ENCODE results near the gene DIRAS1. TPM values are rescaled to one million over a fixed set of nuclear protein-coding genes. Genes with fewer than 3 reads are reported as not detected.

Gene DIRAS1
- total and polyA plus RNA-seq, 2 experiments from 2014 or later: 2.6 to 4.9 TPM

GRCh38 chr19:2756921-2757881, 36.0 kb upstream of the DIRAS1 start:
- in situ Hi-C loops (cut with MboI): no loop called here
- Histone ChIP-seq H3F3A (ENCODE audit: insufficient read depth) (no peaks in the 10 kb centered on the region), H2AFZ (no peak overlapping the region), H3K27ac (no peak overlapping the region), H3K4me3 (no peak overlapping the region), H3K9me2 (ENCODE audit: insufficient read depth) (no peaks in the 10 kb centered on the region), H4K20me1 (ENCODE audit: insufficient read depth) (no peaks in the 10 kb centered on the region), H3K4me2 (ENCODE audit: unreplicated experiment) (no peak overlapping the region), H3K9me3 (ENCODE audit: low read depth) (no peaks in the 10 kb centered on the region), H3K27me3 (replicated peaks; ENCODE audit: insufficient read depth) (no peaks in the 10 kb centered on the region), H3K79me2 (ENCODE audit: insufficient read depth) (no peaks in the 10 kb centered on the region), H3K4me1 (ENCODE audit: insufficient read depth) (no peaks in the 10 kb centered on the region), H3K36me3 (ENCODE audit: low read depth) (no peaks in the 10 kb centered on the region; the same call in 1 of the 2 replicates), H3K9ac (no peak overlapping the region)
- WGBS, 2 experiments (ENCODE audit: low coverage in 1 of 2, low lambda C conversion rate in 2 of 2, missing lambda C conversion rate in 2 of 2): 91% methylated on average over 35 to 48 of the region's 48 CpGs
- TF ChIP-seq EZH2 (IDR thresholded peaks at IDR 0.05; ENCODE audit: insufficient read depth, poor library complexity, severe bottlenecking): no peak
- no peak for TF ChIP-seq EZH2phosphoT487 (IDR thresholded peaks at IDR 0.05; ENCODE audit: insufficient read depth, low read depth)
- DNase-seq: no peak

DNA sequence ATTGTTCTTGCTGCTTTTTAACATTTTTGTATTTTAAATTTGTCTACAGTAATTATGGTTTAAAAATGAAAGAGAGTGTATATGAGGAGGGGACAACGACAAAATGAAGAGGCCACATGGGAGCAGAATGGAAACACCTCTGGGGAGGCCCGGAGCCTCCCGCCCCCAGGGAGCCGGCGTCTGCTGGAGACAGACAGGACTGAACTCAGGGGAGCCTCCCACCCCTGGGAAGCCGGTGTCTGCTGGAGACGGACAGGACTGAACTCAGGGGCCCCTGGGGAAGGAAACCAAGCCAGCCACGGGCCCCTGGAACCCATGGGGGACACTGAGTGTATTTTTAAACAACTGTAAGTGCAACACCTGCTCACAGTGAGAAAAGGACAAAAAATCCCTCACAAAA, 35.3 kb upstream of the DIRAS1 start:
- Histone ChIP-seq H3K27ac (no peak overlapping the region), H3K27me3 (replicated peaks; ENCODE audit: insufficient read depth) (no peaks in the 10 kb centered on the region), H3K9ac (no peak overlapping the region), H3K4me1 (ENCODE audit: insufficient read depth) (no peaks in the 10 kb centered on the region), H3K4me2 (ENCODE audit: unreplicated experiment) (no peak overlapping the region), H3F3A (ENCODE audit: insufficient read depth) (no peaks in the 10 kb centered on the region), H3K36me3 (ENCODE audit: low read depth) (no peaks in the 10 kb centered on the region; the same call in 1 of the 2 replicates), H3K79me2 (ENCODE audit: insufficient read depth) (no peaks in the 10 kb centered on the region), H2AFZ (no peak overlapping the region), H4K20me1 (ENCODE audit: insufficient read depth) (no peaks in the 10 kb centered on the region), H3K9me3 (ENCODE audit: low read depth) (no peaks in the 10 kb centered on the region), H3K4me3 (no peak overlapping the region), H3K9me2 (ENCODE audit: insufficient read depth) (no peaks in the 10 kb centered on the region)
- no peak for TF ChIP-seq EZH2phosphoT487 (IDR thresholded peaks at IDR 0.05; ENCODE audit: insufficient read depth, low read depth)
- no peak for TF ChIP-seq EZH2 (IDR thresholded peaks at IDR 0.05; ENCODE audit: insufficient read depth, poor library complexity, severe bottlenecking)
- in situ Hi-C loops (cut with MboI): no loop called here
- no peak for DNase-seq
- 75 to 82% methylated on average over 6 to 8 of the region's 8 CpGs for WGBS, 2 experiments (ENCODE audit: low coverage in 1 of 2, low lambda C conversion rate in 2 of 2, missing lambda C conversion rate in 2 of 2)

- no peak for TF ChIP-seq EZH2 (IDR thresholded peaks at IDR 0.05; ENCODE audit: insufficient read depth, poor library complexity, severe bottlenecking)
- TF ChIP-seq EZH2phosphoT487 (IDR thresholded peaks at IDR 0.05; ENCODE audit: insufficient read depth, low read depth): no peak
- Histone ChIP-seq H3K9me2 (ENCODE audit: insufficient read depth) (no peaks in the 10 kb centered on the region), H3K27me3 (replicated peaks; ENCODE audit: insufficient read depth) (no peaks in the 10 kb centered on the region), H3K4me1 (ENCODE audit: insufficient read depth) (no peaks in the 10 kb centered on the region), H3K79me2 (ENCODE audit: insufficient read depth) (no peaks in the 10 kb centered on the region), H2AFZ (no peak overlapping the region), H3F3A (ENCODE audit: insufficient read depth) (no peaks in the 10 kb centered on the region), H3K9ac (no peak overlapping the region), H3K4me2 (ENCODE audit: unreplicated experiment) (no peak overlapping the region), H3K4me3 (no peak overlapping the region), H3K27ac (no peak overlapping the region), H4K20me1 (ENCODE audit: insufficient read depth) (no peaks in the 10 kb centered on the region), H3K9me3 (ENCODE audit: low read depth) (no peaks in the 10 kb centered on the region), H3K36me3 (ENCODE audit: low read depth) (no peaks in the 10 kb centered on the region; the same call in 1 of the 2 replicates)
- in situ Hi-C loops (cut with MboI): no loop called here
- no peak for DNase-seq
- 95 to 96% methylated on average over 16 of the region's 16 CpGs for WGBS, 2 experiments (ENCODE audit: low coverage in 1 of 2, low lambda C conversion rate in 2 of 2, missing lambda C conversion rate in 2 of 2)
Measured at GRCh38 chr19:2755811-2756210, 34.6 kb upstream of the DIRAS1 start.

- 89 to 90% methylated on average over 7 to 16 of the region's 16 CpGs for WGBS, 2 experiments (ENCODE audit: low coverage in 1 of 2, low lambda C conversion rate in 2 of 2, missing lambda C conversion rate in 2 of 2)
- H3K9me2 ChIP-seq (ENCODE audit: insufficient read depth): no peaks in the 10 kb centered on the region
- no peak for TF ChIP-seq EZH2phosphoT487 (IDR thresholded peaks at IDR 0.05; ENCODE audit: insufficient read depth, low read depth)
- no peak for TF ChIP-seq EZH2 (IDR thresholded peaks at IDR 0.05; ENCODE audit: insufficient read depth, poor library complexity, severe bottlenecking)
- H3K27ac ChIP-seq: no peak overlapping the region
- H2AFZ ChIP-seq: no peak overlapping the region
- H3K4me3 ChIP-seq: no peak overlapping the region
- no peak overlapping the region for H3K4me2 ChIP-seq (ENCODE audit: unreplicated experiment)
- H3K79me2 ChIP-seq (ENCODE audit: insufficient read depth): no peaks in the 10 kb centered on the region
- no peak overlapping the region for H3K9ac ChIP-seq
- H3K9me3 ChIP-seq (ENCODE audit: low read depth): no peaks in the 10 kb centered on the region
- H3K36me3 ChIP-seq (ENCODE audit: low read depth): no peaks in the 10 kb centered on the region
- in situ Hi-C loops (cut with MboI): no loop called here
- H3F3A ChIP-seq (ENCODE audit: insufficient read depth): no peaks in the 10 kb centered on the region
- no peaks in the 10 kb centered on the region for H4K20me1 ChIP-seq (ENCODE audit: insufficient read depth)
- no peaks in the 10 kb centered on the region for H3K27me3 ChIP-seq (replicated peaks; ENCODE audit: insufficient read depth)
- H3K4me1 ChIP-seq (ENCODE audit: insufficient read depth): no peaks in the 10 kb centered on the region
- DNase-seq: no peak
Measured at GRCh38 chr19:2755448-2755705, 34.2 kb upstream of the DIRAS1 start.
